Endothelial cell of umbilical vein (primary cell): Measurements from ENCODE around the gene NT5DC4. TPM values are rescaled to one million over a fixed set of nuclear protein-coding genes. Genes with fewer than 3 reads are reported as not detected.
A peak's percentile ranks its signal among the peaks of the same experiment; 100 is the strongest.

ENCODE experiments used
- BruUV-seq: library from RNA; stranded (reverse); fragments of 400-500 nt; replicated peaks from 2 replicates; lab custom pipeline; 2021; lab: Mats Ljungman, UMichigan
- CTCF ChIA-PET: fragments of 300-600, 350-600 bp; sonication (Branson Sonifier 250); formaldehyde crosslinking; loops from one replicate; lab custom pipeline; 2021; ENCODE audit warnings: antibody characterized with exemption, inconsistent platforms; lab: Charles Lee
- POLR2A ChIA-PET: fragments of 300-600, 350-600 bp; sonication (Branson Sonifier 250); formaldehyde crosslinking; loops from one replicate; lab custom pipeline; 2021; ENCODE audit warnings: antibody characterized with exemption, inconsistent platforms; lab: Charles Lee
- DNase-seq: peaks from one replicate; pipeline ENCODE4 v3.0.0-alpha.2; 2011; ENCODE audit warnings: low read depth, low spot score
- FAIRE-seq: peaks from 2 replicates; lab custom pipeline; 2011; peaks lifted over from hg19 to GRCh38; lab: Jason Lieb, UNC
- H2AFZ ChIP-seq: 2 replicates; pipeline ENCODE4 v1.6.0; 2012; ENCODE audit warnings: low read depth, low read length, control low read depth, inconsistent platforms
- H3K27ac ChIP-seq: 2 replicates; pipeline ENCODE4 v1.5.1; 2011; ENCODE audit warnings: low read depth, mild to moderate bottlenecking, control low read depth, low read length, moderate library complexity; ENCODE audit not compliant: insufficient read depth
- H3K27me3 ChIP-seq, 2 experiments: 2 replicates each; pipeline versions ENCODE4 v1.6.0 to v1.6.1; 2011; ENCODE audit warnings: low read length in 2 of 2, mixed read lengths in 1 of 2; ENCODE audit not compliant: control insufficient read depth in 2 of 2, insufficient read depth in 2 of 2
- H3K36me3 ChIP-seq, 2 experiments: 2 replicates in 1 of 2; 3 replicates in 1 of 2; pipeline ENCODE4 v1.5.1; 2011; ENCODE audit warnings: low read length in 2 of 2, mild to moderate bottlenecking in 1 of 2, moderate library complexity in 1 of 2; ENCODE audit not compliant: control insufficient read depth in 2 of 2, insufficient read depth in 2 of 2; ENCODE audit errors: extremely low read depth in 1 of 2
- H3K4me1 ChIP-seq: 3 replicates; pipeline ENCODE4 v1.5.1; 2011; ENCODE audit warnings: mild to moderate bottlenecking, low read length; ENCODE audit not compliant: control insufficient read depth, insufficient read depth; ENCODE audit errors: extremely low read depth
- H3K4me2 ChIP-seq: 2 replicates; pipeline ENCODE4 v1.6.1; 2011; ENCODE audit warnings: low read length, control low read depth, mixed read lengths; ENCODE audit not compliant: insufficient read depth
- H3K4me3 ChIP-seq, 3 experiments: fragments of 200-600 bp in 1 of 3; sonication (generic), shearing (Covaris generic) in 1 of 3; replicated peaks in 1 of 3; 2 replicates each; pipeline ENCODE4 v1.5.1; 2011 to 2016; ENCODE audit warnings: control low read depth in 3 of 3, low read length in 3 of 3, mild to moderate bottlenecking in 2 of 3, inconsistent platforms in 1 of 3, low read depth in 1 of 3, moderate library complexity in 1 of 3; ENCODE audit not compliant: insufficient read depth in 1 of 3
- H3K79me2 ChIP-seq: 2 replicates; pipeline ENCODE4 v1.6.0; 2012; ENCODE audit warnings: low read length, inconsistent platforms; ENCODE audit not compliant: control insufficient read depth, insufficient read depth
- H3K9ac ChIP-seq: replicated peaks from 2 replicates; pipeline ENCODE3; 2011; ENCODE audit warnings: low read length, control low read depth; ENCODE audit not compliant: insufficient read depth; ENCODE audit errors: extremely low read depth
- H3K9me1 ChIP-seq: replicated peaks from 3 replicates; pipeline ENCODE4 v1.6.0; 2011; ENCODE audit warnings: mild to moderate bottlenecking, low read length; ENCODE audit not compliant: control insufficient read depth, insufficient read depth; ENCODE audit errors: extremely low read depth
- H3K9me3 ChIP-seq: replicated peaks from 2 replicates; pipeline ENCODE4 v1.5.1; 2012; ENCODE audit warnings: low read length, inconsistent platforms; ENCODE audit not compliant: control insufficient read depth, insufficient read depth
- H4K20me1 ChIP-seq: replicated peaks from 2 replicates; pipeline ENCODE3; 2011; ENCODE audit warnings: mild to moderate bottlenecking, low read length; ENCODE audit not compliant: control insufficient read depth, insufficient read depth; ENCODE audit errors: extremely low read depth
- CTCF ChIP-seq, 2 donors: IDR thresholded peaks; 1 replicate in 1 of 2; 2 replicates in 1 of 2; pipeline ENCODE4 v1.5.1; 2011; ENCODE audit warnings: low read length in 2 of 2, mild to moderate bottlenecking in 2 of 2, moderate library complexity in 2 of 2, control low read depth in 1 of 2, inconsistent platforms in 1 of 2, low read depth in 1 of 2; ENCODE audit not compliant: insufficient read depth in 1 of 2; ENCODE audit errors: extremely low read depth in 1 of 2
- EZH2 ChIP-seq: IDR thresholded peaks from 2 replicates; pipeline ENCODE4 v1.6.1; 2012; ENCODE audit warnings: borderline replicate concordance, low read depth, mild to moderate bottlenecking, moderate library complexity, low read length, inconsistent platforms; ENCODE audit not compliant: severe bottlenecking
- FOS ChIP-seq: IDR thresholded peaks from 2 replicates; pipeline ENCODE4 v1.6.1; 2011; ENCODE audit warnings: mild to moderate bottlenecking, low read length, moderate library complexity, borderline replicate concordance; ENCODE audit not compliant: insufficient read depth
- GATA2 ChIP-seq: IDR thresholded peaks from 2 replicates; pipeline ENCODE4 v1.7.0; 2011; ENCODE audit warnings: low read depth, mild to moderate bottlenecking, moderate library complexity, mixed read lengths, low read length; ENCODE audit not compliant: insufficient read length, insufficient read depth
- JUN ChIP-seq: IDR thresholded peaks from 2 replicates; pipeline ENCODE4 v1.6.1; 2011; ENCODE audit warnings: borderline replicate concordance, low read depth; ENCODE audit not compliant: insufficient read length, insufficient read depth
- MYC ChIP-seq: IDR thresholded peaks from one replicate; pipeline ENCODE4 v1.6.1; 2011; ENCODE audit warnings: mild to moderate bottlenecking, low read depth, low read length
- POLR2A ChIP-seq: IDR thresholded peaks from 2 replicates; pipeline ENCODE4 v1.6.1; 2012; ENCODE audit warnings: low read depth, mild to moderate bottlenecking, control low read depth, low read length
- POLR2AphosphoS5 ChIP-seq: IDR thresholded peaks from 2 replicates; pipeline ENCODE4 v1.6.1; 2012; ENCODE audit warnings: low read depth, mild to moderate bottlenecking, control low read depth, low read length, moderate library complexity; ENCODE audit not compliant: insufficient read depth
- dilution Hi-C: fragments of 300-500 bp; cut with MboI; formaldehyde crosslinking; loops from one replicate; pipeline ENCODE4 v1.15.0; 2019; ENCODE audit warnings: low sequenced_read_pairs; ENCODE audit not compliant: extremely low pct_ligation_motif_present
- intact Hi-C: fragments of 100-400 bp; cut with micrococcal nuclease; formaldehyde crosslinking; loops from one replicate; pipeline ENCODE4 v1.10.0; 2022
- polyA plus RNA-seq, 4 experiments: library from polyadenylated mRNA; depleted of rRNA in 3 of 4; stranded (reverse) in 3 of 4; unstranded in 1 of 4; fragments of >200 nt; gene quantifications; 2 replicates each; pipeline versions ENCODE4 v1.2.1 to v1.2.3, GENCODE V29; 2011 to 2012; ENCODE audit warnings: missing spikeins in 1 of 4
- total RNA-seq: library from RNA; stranded (reverse); gene quantifications from 2 replicates; pipeline ENCODE4 v1.2.3, GENCODE V29; 2021
- TF ChIP-seq, protein P1 (sequence below): IDR thresholded peaks from 2 replicates; pipeline ENCODE4 v1.6.1; 2011; ENCODE audit not compliant: insufficient read depth, insufficient read length

The NT5DC4 gene
- total and polyA plus RNA-seq, 2 donors (not counting 3 experiments of a cell fraction or from before 2014, with no cell fraction given), result not detected

GRCh38 chr2:112760149-112760548 is 39.3 kb downstream of the NT5DC4 start:
- dilution Hi-C loops, result loop anchor here (25.0 kb wide), 1 partner anchor 177 kb away; no protein-coding TSS in a partner anchor
- Histone ChIP-seq H3K27me3 (no peaks in the 10 kb centered on the region), H3K4me2 (no peak overlapping the region), H2AFZ (no peak overlapping the region), H3K79me2 (peaks cover 51% of the 10 kb centered on the region), H3K9me3 (no peaks in the 10 kb centered on the region), H3K4me1 (peaks cover 20% of the 10 kb centered on the region), H3K36me3 (peaks cover 0 to 24% of the 10 kb centered on the region in 2 experiments), H3K9ac (no peak overlapping the region), H3K4me3 (no peak overlapping the region), H3K27ac (no peak overlapping the region), H4K20me1 (no peaks in the 10 kb centered on the region), H3K9me1 (no peaks in the 10 kb centered on the region)
- FAIRE-seq (peak; percentile 4), DNase-seq (no peak)
- CTCF ChIA-PET, result interaction anchor here (0.9 to 6.2 kb wide), 4 partner anchors 10 to 181 kb away, joined by 3 to 44 read pairs (median 15); no protein-coding TSS in a partner anchor
- POLR2A ChIA-PET, result no interaction called here
- TF ChIP-seq MYC, result no peak
- no peak for TF ChIP-seq FOS
- TF ChIP-seq JUN, result no peak
- TF ChIP-seq GATA2, result no peak
- TF ChIP-seq POLR2AphosphoS5, result no peak
- TF ChIP-seq EZH2, result no peak
- no peak for TF ChIP-seq POLR2A
- TF ChIP-seq, protein P1, sequence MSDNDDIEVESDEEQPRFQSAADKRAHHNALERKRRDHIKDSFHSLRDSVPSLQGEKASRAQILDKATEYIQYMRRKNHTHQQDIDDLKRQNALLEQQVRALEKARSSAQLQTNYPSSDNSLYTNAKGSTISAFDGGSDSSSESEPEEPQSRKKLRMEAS, result no peak
- no peak for TF ChIP-seq CTCF (IDR thresholded peaks at IDR 0.05; ENCODE audit: extremely low read depth in 1 of 2, insufficient read depth in 1 of 2, low read depth in 1 of 2, low read length in 2 of 2)
- no TSS peak for BruUV-seq
- intact Hi-C loops, result loop anchor here (5.0 kb wide), 1 partner anchor 72 kb away; no protein-coding TSS in a partner anchor
